Germinal center (tissue), 1 donor: Measurements from ENCODE around the gene SYT9.
A peak's percentile ranks its signal among the peaks of the same experiment; 100 is the strongest.

ENCODE experiments used
- DNase-seq: peaks from one replicate; pipeline ENCODE4 v3.0.0; 2012; ENCODE audit warnings: mixed read lengths, low spot score

The SYT9 gene

GRCh38 chr11:7427733-7428132, 176.0 kb downstream of the SYT9 start:
- no peak for DNase-seq

- no peak for DNase-seq
Observed at GRCh38 chr11:7428196-7428595, 176.5 kb downstream of the SYT9 start.

- DNase-seq: no peak
Observed at GRCh38 chr11:7430496-7430895, 178.8 kb downstream of the SYT9 start.

GRCh38 chr11:7435176-7435575, 183.5 kb downstream of the SYT9 start:
- no peak for DNase-seq

GRCh38 chr11:7436146-7436545, 184.4 kb downstream of the SYT9 start:
- DNase-seq: no peak

- peak; percentile 70 for DNase-seq
Observed at GRCh38 chr11:7436657-7437056, 185.0 kb downstream of the SYT9 start.

GRCh38 chr11:7437696-7438095, 186.0 kb downstream of the SYT9 start:
- no peak for DNase-seq

- DNase-seq: no peak
Observed at GRCh38 chr11:7439746-7440320, 188.1 kb downstream of the SYT9 start.

GRCh38 chr11:7442588-7443215, 191.0 kb downstream of the SYT9 start:
- DNase-seq: peak; percentile 72

GRCh38 chr11:7444091-7444981, 192.6 kb downstream of the SYT9 start:
- no peak for DNase-seq

- DNase-seq: no peak
Observed at GRCh38 chr11:7445564-7445963, 193.9 kb downstream of the SYT9 start.

- DNase-seq: no peak
Observed at GRCh38 chr11:7448201-7448600, 196.5 kb downstream of the SYT9 start.

GRCh38 chr11:7449211-7449840, 197.6 kb downstream of the SYT9 start:
- no peak for DNase-seq

GRCh38 chr11:7449841-7450214, 198.1 kb downstream of the SYT9 start:
- no peak for DNase-seq

- DNase-seq: no peak
Observed at GRCh38 chr11:7450836-7451235, 199.1 kb downstream of the SYT9 start.

- no peak for DNase-seq
Observed at GRCh38 chr11:7451520-7451919, 199.8 kb downstream of the SYT9 start.

- DNase-seq: no peak
Observed at GRCh38 chr11:7451952-7452494, 200.3 kb downstream of the SYT9 start.

- no peak for DNase-seq
Observed at GRCh38 chr11:7454854-7455253, 203.2 kb downstream of the SYT9 start.

GRCh38 chr11:7457211-7457610, 205.5 kb downstream of the SYT9 start:
- DNase-seq: no peak

- DNase-seq: no peak
Observed at GRCh38 chr11:7462706-7463105, 211.0 kb downstream of the SYT9 start.

GRCh38 chr11:7467652-7468051, 215.9 kb downstream of the SYT9 start:
- DNase-seq: no peak

GRCh38 chr11:7469351-7469865, 217.7 kb downstream of the SYT9 start:
- DNase-seq: no peak
